DOHH2 (cell line): Measurements from ENCODE around the gene MARCHF5.

ENCODE experiments used
- H3F3A ChIP-seq: fragments of 200-600 bp; sonication (generic), shearing (Covaris generic); 2 replicates; pipeline ENCODE4 v1.6.0; 2016; ENCODE audit warnings: antibody characterized with exemption, mild to moderate bottlenecking; ENCODE audit not compliant: control insufficient read depth, insufficient read depth
- H3K27ac ChIP-seq: fragments of 200-600 bp; sonication (generic); 2 replicates; pipeline ENCODE4 v1.5.1; 2014; ENCODE audit warnings: low read depth, mild to moderate bottlenecking, low read length, moderate library complexity
- H3K27me3 ChIP-seq: fragments of 200-600 bp; sonication (generic); 2 replicates; pipeline ENCODE4 v1.6.1; 2014; ENCODE audit warnings: mild to moderate bottlenecking, low read length, mixed read lengths; ENCODE audit not compliant: control insufficient read depth
- H3K36me3 ChIP-seq: fragments of 200-600 bp; sonication (generic); 2 replicates; pipeline ENCODE4 v1.6.1; 2014; ENCODE audit warnings: mild to moderate bottlenecking, low read length, moderate library complexity, mixed read lengths; ENCODE audit not compliant: control insufficient read depth
- H3K4me1 ChIP-seq: fragments of 200-600 bp; sonication (generic); 2 replicates; pipeline ENCODE4 v1.6.1; 2014; ENCODE audit warnings: mild to moderate bottlenecking, low read length, mixed read lengths; ENCODE audit not compliant: control insufficient read depth
- H3K4me2 ChIP-seq: fragments of 200-600 bp; sonication (generic); 2 replicates; pipeline ENCODE4 v1.6.0; 2014; ENCODE audit warnings: mild to moderate bottlenecking, low read length, moderate library complexity
- H3K4me3 ChIP-seq: fragments of 200-600 bp; sonication (generic); 2 replicates; pipeline ENCODE4 v1.5.1; 2014; ENCODE audit warnings: mild to moderate bottlenecking, low read length, mixed read lengths
- H3K79me2 ChIP-seq: fragments of 200-600 bp; sonication (generic); 2 replicates; pipeline ENCODE4 v1.6.1; 2014; ENCODE audit warnings: mild to moderate bottlenecking, low read length, mixed read lengths; ENCODE audit not compliant: control insufficient read depth
- H3K9me2 ChIP-seq: fragments of 200-600 bp; sonication (generic); replicated peaks from 2 replicates; pipeline ENCODE4 v1.6.1; 2014; ENCODE audit warnings: mild to moderate bottlenecking, low read length, mixed read lengths; ENCODE audit not compliant: control insufficient read depth
- H3K9me3 ChIP-seq: fragments of 200-600 bp; sonication (generic); 2 replicates; pipeline ENCODE4 v1.6.1; 2014; ENCODE audit warnings: antibody characterized with exemption, low read length, mixed read lengths; ENCODE audit not compliant: control insufficient read depth, insufficient read depth
- H4K20me1 ChIP-seq: fragments of 200-600 bp; sonication (generic); 2 replicates; pipeline ENCODE4 v1.6.0; 2014; ENCODE audit warnings: low read depth, mild to moderate bottlenecking, antibody characterized with exemption, low read length, moderate library complexity; ENCODE audit not compliant: control insufficient read depth, insufficient read depth
- CTCF ChIP-seq: fragments of 200-600 bp; sonication (generic); IDR thresholded peaks from one replicate; pipeline ENCODE4 v1.5.1; 2014; ENCODE audit warnings: antibody characterized with exemption, mild to moderate bottlenecking, low read depth, low read length; ENCODE audit not compliant: poor library complexity, severe bottlenecking
- EZH2phosphoT487 ChIP-seq: fragments of 200-600 bp; sonication (generic); IDR thresholded peaks from 2 replicates; pipeline ENCODE4 v1.6.1; 2017; ENCODE audit warnings: borderline replicate concordance, mild to moderate bottlenecking, antibody characterized with exemption, low read length, moderate library complexity, mixed read lengths

The MARCHF5 gene

GRCh38 chr10:92291921-92292845 lies 1.2 kb downstream of the MARCHF5 start:
- Histone ChIP-seq H4K20me1 (no peaks in the 10 kb centered on the region), H3K79me2 (peaks cover 54% of the 10 kb centered on the region), H3K9me3 (no peaks in the 10 kb centered on the region), H3K27ac (no peak overlapping the region), H3K4me1 (peaks cover 29% of the 10 kb centered on the region), H3F3A (no peaks in the 10 kb centered on the region; the same call in 1 of the 2 replicates), H3K9me2 (no peaks in the 10 kb centered on the region), H3K4me3 (peak overlapping the region; percentile 99), H3K36me3 (peaks cover 10% of the 10 kb centered on the region), H3K4me2 (peak overlapping the region; percentile 93), H3K27me3 (peaks cover 15% of the 10 kb centered on the region)
- TF ChIP-seq EZH2phosphoT487, result no peak
- TF ChIP-seq CTCF, result peak; percentile 62

DNA sequence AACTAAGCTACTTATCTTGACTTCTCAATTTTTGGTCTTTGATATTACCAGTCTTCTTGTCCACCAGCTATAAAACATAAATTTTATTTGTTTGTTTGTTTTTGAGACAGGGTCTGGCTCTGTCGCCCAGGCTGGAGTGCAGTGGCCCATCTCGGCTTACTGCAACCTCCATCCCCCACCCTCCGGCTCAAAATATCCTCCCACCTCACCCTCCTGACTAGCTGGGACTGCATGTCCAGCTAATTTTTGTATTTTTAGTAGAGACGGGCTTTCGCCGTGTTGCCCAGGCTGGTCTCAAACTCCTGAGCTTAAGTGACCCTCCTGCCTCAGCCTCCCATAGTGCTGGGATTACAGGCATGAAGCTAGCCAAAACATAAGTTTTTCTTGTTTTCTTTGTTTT lies 7.5 kb downstream of the MARCHF5 start:
- no peaks in the 10 kb centered on the region for H3K9me2 ChIP-seq
- H3K4me2 ChIP-seq, result no peak overlapping the region
- no peak overlapping the region for H3K27ac ChIP-seq
- no peaks in the 10 kb centered on the region for H3K9me3 ChIP-seq
- H3K4me1 ChIP-seq, result peaks cover 11% of the 10 kb centered on the region
- no peak for TF ChIP-seq EZH2phosphoT487
- no peak for TF ChIP-seq CTCF
- H3F3A ChIP-seq, result no peaks in the 10 kb centered on the region
- no peak overlapping the region for H3K4me3 ChIP-seq
- H3K27me3 ChIP-seq, result no peaks in the 10 kb centered on the region
- peaks cover 85% of the 10 kb centered on the region for H3K79me2 ChIP-seq
- 0 out of 2 replicates have a peak, but pooled peaks cover 4% of the 10 kb centered on the region for H4K20me1 ChIP-seq
- H3K36me3 ChIP-seq, result peaks cover 10% of the 10 kb centered on the region; the same call in 1 of the 2 replicates

DNA sequence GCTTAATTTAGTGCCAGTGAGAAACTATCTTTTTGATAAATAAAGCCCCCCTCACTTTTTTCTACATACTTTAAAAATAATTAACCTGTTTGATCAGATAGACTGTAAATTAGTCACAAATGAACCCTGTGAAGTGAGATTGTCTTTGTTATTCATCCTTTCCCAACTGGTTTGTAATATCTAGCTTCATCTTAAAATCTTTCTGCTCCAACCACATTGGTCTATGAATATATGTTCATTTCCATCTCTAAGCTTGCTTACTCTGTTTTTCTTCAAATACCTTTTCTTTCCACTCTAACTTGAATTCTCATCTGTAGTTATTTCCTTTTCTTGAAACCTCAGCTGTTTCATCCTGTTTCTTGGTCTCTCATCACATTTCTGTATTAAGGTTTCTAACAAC lies 12.1 kb downstream of the MARCHF5 start:
- peaks cover 87% of the 10 kb centered on the region for H3K79me2 ChIP-seq
- H3K4me2 ChIP-seq, result no peak overlapping the region
- H4K20me1 ChIP-seq, result peaks cover 19% of the 10 kb centered on the region

More for the DNA sequence above, 12.1 kb downstream of the MARCHF5 start:
- TF ChIP-seq EZH2phosphoT487 (no peak), CTCF (no peak)
- Histone ChIP-seq H3K36me3 (0 out of 2 replicates have a peak, but pooled peaks cover 3% of the 10 kb centered on the region), H3K4me3 (no peak overlapping the region), H3K4me1 (no peaks in the 10 kb centered on the region), H3K27me3 (no peaks in the 10 kb centered on the region), H3K9me2 (no peaks in the 10 kb centered on the region), H3K27ac (no peak overlapping the region), H3K9me3 (no peaks in the 10 kb centered on the region), H3F3A (no peaks in the 10 kb centered on the region)
